H9 (cell line): Measurements from ENCODE around the gene RAB40B. TPM values are rescaled to one million over a fixed set of nuclear protein-coding genes. Genes with fewer than 3 reads are reported as not detected.

Experiments
- DNase-seq: peaks from one replicate; pipeline ENCODE4 v3.0.0-alpha.2; 2017
- H2AFZ ChIP-seq: one replicate; pipeline ENCODE4 v1.6.1; 2013; ENCODE audit warnings: mild to moderate bottlenecking, low read length, control low read depth, moderate library complexity
- H2AK5ac ChIP-seq: 2 replicates; pipeline ENCODE4 v1.6.1; 2013; ENCODE audit warnings: low read length, control low read depth, mixed read lengths; ENCODE audit not compliant: insufficient read length
- H2BK120ac ChIP-seq: one replicate; pipeline ENCODE4 v1.6.1; 2013; ENCODE audit warnings: low read depth, mild to moderate bottlenecking, low read length, control low read depth, inconsistent platforms; ENCODE audit not compliant: poor library complexity, severe bottlenecking
- H2BK12ac ChIP-seq: 2 replicates; pipeline ENCODE4 v1.6.1; 2013; ENCODE audit warnings: low read length, control low read depth, mixed read lengths, low read depth; ENCODE audit not compliant: insufficient read length
- H2BK15ac ChIP-seq: 2 replicates; pipeline ENCODE4 v1.6.1; 2013; ENCODE audit warnings: low read depth, low read length, control low read depth
- H2BK20ac ChIP-seq: one replicate; pipeline ENCODE4 v1.6.1; 2013; ENCODE audit warnings: low read depth, mild to moderate bottlenecking, low read length, control low read depth, inconsistent platforms; ENCODE audit not compliant: poor library complexity, severe bottlenecking
- H2BK5ac ChIP-seq: 2 replicates; pipeline ENCODE4 v1.6.1; 2013; ENCODE audit warnings: low read length, control low read depth, mixed read lengths; ENCODE audit not compliant: insufficient read length
- H3K14ac ChIP-seq: 2 replicates; pipeline ENCODE4 v1.6.1; 2013; ENCODE audit warnings: low read length, control low read depth; ENCODE audit not compliant: insufficient read depth
- H3K18ac ChIP-seq: 2 replicates; pipeline ENCODE4 v1.6.1; 2013; ENCODE audit warnings: low read depth, mild to moderate bottlenecking, mixed read lengths, low read length, control low read depth; ENCODE audit not compliant: insufficient read length
- H3K23ac ChIP-seq: 2 replicates; pipeline ENCODE4 v1.6.1; 2013; ENCODE audit warnings: low read length, control low read depth, mixed read lengths, low read depth; ENCODE audit not compliant: insufficient read length
- H3K23me2 ChIP-seq: 2 replicates; pipeline ENCODE4 v1.6.1; 2013; ENCODE audit warnings: low read depth, mild to moderate bottlenecking, mixed read lengths, low read length, control low read depth; ENCODE audit not compliant: insufficient read length, poor library complexity, severe bottlenecking
- H3K27ac ChIP-seq: 2 replicates; pipeline ENCODE4 v1.5.1; 2013; ENCODE audit warnings: low read length, control low read depth, mixed read lengths, low read depth; ENCODE audit not compliant: insufficient read length
- H3K27me3 ChIP-seq: 2 replicates; pipeline ENCODE4 v1.6.1; 2013; ENCODE audit warnings: low read length, control low read depth, inconsistent platforms; ENCODE audit not compliant: insufficient read depth
- H3K4ac ChIP-seq: 2 replicates; pipeline ENCODE4 v1.6.1; 2013; ENCODE audit warnings: low read depth, mild to moderate bottlenecking, control low read depth, inconsistent platforms, low read length, moderate library complexity
- H3K4me1 ChIP-seq: 2 replicates; pipeline ENCODE4 v1.6.1; 2013; ENCODE audit warnings: low read length, control low read depth, inconsistent platforms; ENCODE audit not compliant: insufficient read depth
- H3K4me2 ChIP-seq: 2 replicates; pipeline ENCODE4 v1.6.1; 2013; ENCODE audit warnings: low read length, control low read depth, mixed read lengths; ENCODE audit not compliant: insufficient read length, insufficient read depth
- H3K56ac ChIP-seq: 2 replicates; pipeline ENCODE4 v1.6.1; 2013; ENCODE audit warnings: low read depth, mild to moderate bottlenecking, mixed read lengths, low read length, control low read depth; ENCODE audit not compliant: insufficient read length
- H3K79me1 ChIP-seq: 2 replicates; pipeline ENCODE4 v1.6.1; 2013; ENCODE audit warnings: low read depth, mild to moderate bottlenecking, moderate library complexity, low read length, control low read depth, inconsistent platforms; ENCODE audit not compliant: insufficient read depth, poor library complexity, severe bottlenecking
- H3K79me2 ChIP-seq: 2 replicates; pipeline ENCODE4 v1.6.1; 2013; ENCODE audit warnings: low read length, control low read depth, inconsistent platforms; ENCODE audit not compliant: insufficient read depth
- H3K9ac ChIP-seq: 2 replicates; pipeline ENCODE4 v1.6.1; 2013; ENCODE audit warnings: low read length, control low read depth, mixed read lengths; ENCODE audit not compliant: insufficient read length; ENCODE audit errors: extremely low read depth
- H3K9me3 ChIP-seq: one replicate; pipeline ENCODE4 v1.6.1; 2013; ENCODE audit warnings: low read depth, low read length, inconsistent platforms; ENCODE audit not compliant: control insufficient read depth
- H3T11ph ChIP-seq: one replicate; pipeline ENCODE4 v1.6.1; 2013; ENCODE audit warnings: mild to moderate bottlenecking, low read length, control low read depth, inconsistent platforms
- H4K20me1 ChIP-seq: one replicate; pipeline ENCODE4 v1.6.1; 2013; ENCODE audit not compliant: control insufficient read depth, insufficient read length, insufficient read depth
- H4K5ac ChIP-seq: 2 replicates; pipeline ENCODE4 v1.6.1; 2013; ENCODE audit warnings: low read depth, mild to moderate bottlenecking, mixed read lengths, low read length, control low read depth; ENCODE audit not compliant: insufficient read length
- H4K8ac ChIP-seq: replicated peaks from 2 replicates; pipeline ENCODE4 v1.6.1; 2013; ENCODE audit warnings: low read length, control low read depth, mixed read lengths, low read depth; ENCODE audit not compliant: insufficient read length
- H4K91ac ChIP-seq: 2 replicates; pipeline ENCODE4 v1.6.1; 2013; ENCODE audit warnings: low read depth, mild to moderate bottlenecking, moderate library complexity, mixed read lengths, low read length, control low read depth; ENCODE audit not compliant: insufficient read length
- H3K27ac Mint-ChIP-seq, 3 experiments: 2 replicates in 2 of 3; 3 replicates in 1 of 3; pipeline ENCODE4 v1.8.0; 2020 to 2021; ENCODE audit warnings: mixed read lengths in 3 of 3, mild to moderate bottlenecking in 1 of 3, moderate library complexity in 1 of 3
- H3K27me3 Mint-ChIP-seq: 2 replicates; pipeline ENCODE4 v1.8.0; 2021; ENCODE audit warnings: low read depth, mild to moderate bottlenecking, moderate library complexity, mixed read lengths
- H3K36me3 Mint-ChIP-seq, 3 experiments: 2 replicates in 2 of 3; 3 replicates in 1 of 3; pipeline ENCODE4 v1.8.0; 2020 to 2021; ENCODE audit warnings: low read depth in 3 of 3, mixed read lengths in 3 of 3; ENCODE audit not compliant: insufficient read depth in 1 of 3
- H3K4me1 Mint-ChIP-seq, 2 experiments: 2 replicates each; pipeline ENCODE4 v1.8.0; 2020; ENCODE audit warnings: mixed read lengths in 2 of 2
- H3K4me3 Mint-ChIP-seq, 2 experiments: 2 replicates in 1 of 2; 3 replicates in 1 of 2; pipeline ENCODE4 v1.8.0; 2020 to 2021; ENCODE audit warnings: mild to moderate bottlenecking in 2 of 2, mixed read lengths in 2 of 2, moderate library complexity in 1 of 2
- H3K9me3 Mint-ChIP-seq, 2 experiments: 2 replicates in 1 of 2; 3 replicates in 1 of 2; pipeline ENCODE4 v1.8.0; 2020; ENCODE audit warnings: mild to moderate bottlenecking in 2 of 2, mixed read lengths in 2 of 2, moderate library complexity in 1 of 2
- WGBS: extraction: QIAGEN DNeasy Blood & Tissue Kit; methylation state at CpG from one replicate; pipeline ENCODE4 v1.1.7; 2013; ENCODE audit warnings: missing lambda C conversion rate, low lambda C conversion rate, mixed read lengths; ENCODE audit not compliant: insufficient read length; ENCODE audit errors: extremely low coverage; 5-methylcytosine and 5-hydroxymethylcytosine counted together
- total RNA-seq: library from RNA; stranded (reverse); gene quantifications from 2 replicates; pipeline ENCODE4 v1.2.1, GENCODE V29; 2021
- TF ChIP-seq, protein P1 (sequence below): fragments of 200-600 bp; sonication (generic); conservative IDR thresholded peaks from 3 replicates; pipeline ENCODE4 v1.8.0; 2021; ENCODE audit warnings: antibody characterized with exemption, mild to moderate bottlenecking

RAB40B gene
- total RNA-seq, 1 experiment from 2014 or later = 3.5 TPM

DNA sequence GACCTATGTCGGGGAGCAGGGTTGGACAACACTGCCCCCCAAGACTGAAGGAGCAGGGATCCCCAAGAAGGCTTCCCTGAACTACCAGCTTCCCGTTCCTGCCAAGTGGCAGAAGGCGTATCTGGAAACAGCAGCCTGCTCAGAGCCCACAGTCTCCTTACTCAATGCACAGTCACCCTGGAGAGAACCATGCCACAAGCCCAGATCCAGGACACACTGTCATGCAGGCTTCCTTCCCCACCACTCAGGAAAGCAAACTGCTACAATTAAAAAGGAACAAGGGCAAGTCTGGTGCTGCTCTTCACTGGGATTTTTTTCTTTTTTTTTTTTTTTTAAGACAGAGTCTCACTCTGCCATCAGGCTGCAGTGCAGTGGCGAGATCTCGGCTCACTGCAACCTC lies 58.5 kb downstream of the RAB40B start:
- H3K4me1 ChIP-seq = no peaks in the 10 kb centered on the region
- no peaks in the 10 kb centered on the region for H4K20me1 ChIP-seq
- no peak overlapping the region for H2BK5ac ChIP-seq
- no peak overlapping the region for H2AFZ ChIP-seq
- no peak overlapping the region for H2BK12ac ChIP-seq
- H3K18ac ChIP-seq = no peak overlapping the region
- peaks cover 28 to 69% (median 64%) of the 10 kb centered on the region in 3 experiments; a peak in 6 of 7 replicates for H3K36me3 Mint-ChIP-seq
- no peaks in the 10 kb centered on the region for H3K9me3 Mint-ChIP-seq
- H3K4ac ChIP-seq = no peak overlapping the region
- peak overlapping the region in 1 of 3 experiments; percentile 6; a peak in 1 of 7 replicates for H3K27ac Mint-ChIP-seq
- H3K23ac ChIP-seq = no peak overlapping the region
- H3K4me1 Mint-ChIP-seq = peaks cover 3 to 9% of the 10 kb centered on the region in 2 experiments; a peak in 3 of 4 replicates
- no peaks in the 10 kb centered on the region for H3K27me3 Mint-ChIP-seq
- no peak overlapping the region for H4K91ac ChIP-seq
- DNase-seq = no peak
- H3K4me3 Mint-ChIP-seq = no peak overlapping the region
- H2BK20ac ChIP-seq = no peak overlapping the region
- H3K9me3 ChIP-seq = no peaks in the 10 kb centered on the region
- no peak overlapping the region for H3K9ac ChIP-seq
- no peak overlapping the region for H2BK120ac ChIP-seq
- H3K4me2 ChIP-seq = no peak overlapping the region
- no peak overlapping the region for H4K8ac ChIP-seq
- H4K5ac ChIP-seq = no peak overlapping the region
- H3K56ac ChIP-seq = no peak overlapping the region
- H2AK5ac ChIP-seq = no peak overlapping the region
- H3K23me2 ChIP-seq = no peaks in the 10 kb centered on the region
- H3K14ac ChIP-seq = no peak overlapping the region
- peaks cover 19% of the 10 kb centered on the region for H3K79me2 ChIP-seq
- TF ChIP-seq, protein P1, sequence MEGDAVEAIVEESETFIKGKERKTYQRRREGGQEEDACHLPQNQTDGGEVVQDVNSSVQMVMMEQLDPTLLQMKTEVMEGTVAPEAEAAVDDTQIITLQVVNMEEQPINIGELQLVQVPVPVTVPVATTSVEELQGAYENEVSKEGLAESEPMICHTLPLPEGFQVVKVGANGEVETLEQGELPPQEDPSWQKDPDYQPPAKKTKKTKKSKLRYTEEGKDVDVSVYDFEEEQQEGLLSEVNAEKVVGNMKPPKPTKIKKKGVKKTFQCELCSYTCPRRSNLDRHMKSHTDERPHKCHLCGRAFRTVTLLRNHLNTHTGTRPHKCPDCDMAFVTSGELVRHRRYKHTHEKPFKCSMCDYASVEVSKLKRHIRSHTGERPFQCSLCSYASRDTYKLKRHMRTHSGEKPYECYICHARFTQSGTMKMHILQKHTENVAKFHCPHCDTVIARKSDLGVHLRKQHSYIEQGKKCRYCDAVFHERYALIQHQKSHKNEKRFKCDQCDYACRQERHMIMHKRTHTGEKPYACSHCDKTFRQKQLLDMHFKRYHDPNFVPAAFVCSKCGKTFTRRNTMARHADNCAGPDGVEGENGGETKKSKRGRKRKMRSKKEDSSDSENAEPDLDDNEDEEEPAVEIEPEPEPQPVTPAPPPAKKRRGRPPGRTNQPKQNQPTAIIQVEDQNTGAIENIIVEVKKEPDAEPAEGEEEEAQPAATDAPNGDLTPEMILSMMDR = no peak
- H3K79me1 ChIP-seq = peaks cover 15% of the 10 kb centered on the region
- H2BK15ac ChIP-seq = no peak overlapping the region
- no peak overlapping the region for H3T11ph ChIP-seq
- WGBS = no CpG with 5 or more reads among the region's 5 CpGs
- H3K27me3 ChIP-seq = no peaks in the 10 kb centered on the region
- no peak overlapping the region for H3K27ac ChIP-seq
